HepG2 (cell line): ENCODE data around the gene GUK1. TPM values are rescaled to one million over a fixed set of nuclear protein-coding genes. Genes with fewer than 3 reads are reported as not detected.

Experiments
- ATM ChIP-seq: fragments of 450-650 bp; IDR thresholded peaks from 2 replicates; pipeline ENCODE4 v1.7.1; 2017; ENCODE audit warnings: mild to moderate bottlenecking, borderline replicate concordance
- CREB1 ChIP-seq, 2 experiments: fragments of 450-650 bp in 1 of 2; IDR thresholded peaks; 2 replicates each; pipeline ENCODE4 v1.6.1; 2016 to 2017; ENCODE audit warnings: control low read depth in 1 of 2, mild to moderate bottlenecking in 1 of 2, missing compliant biosample characterization in 1 of 2, missing genetic modification characterization in 1 of 2
- GLMP ChIP-seq: sonication (generic); formaldehyde crosslinking; IDR thresholded peaks from 2 replicates; pipeline ENCODE4 v1.9.0; 2021; ENCODE audit warnings: missing genetic modification reagents, mild to moderate bottlenecking, borderline replicate concordance
- NFIB ChIP-seq: sonication (generic); formaldehyde crosslinking; IDR thresholded peaks from 2 replicates; pipeline ENCODE4 v1.9.0; 2021; ENCODE audit warnings: missing genetic modification reagents, mild to moderate bottlenecking, borderline replicate concordance
- NR2C2 ChIP-seq: sonication (generic); formaldehyde crosslinking; IDR thresholded peaks from 2 replicates; pipeline ENCODE4 v1.4.0; 2020; ENCODE audit warnings: missing genetic modification reagents, mild to moderate bottlenecking, moderate library complexity, borderline replicate concordance
- NR2F6 ChIP-seq, 2 experiments: IDR thresholded peaks; 2 replicates each; pipeline ENCODE4 v1.6.1; 2016; ENCODE audit warnings: antibody characterized with exemption in 1 of 2, mild to moderate bottlenecking in 1 of 2
- POLR2A ChIP-seq, 2 experiments: IDR thresholded peaks; 2 replicates each; pipeline ENCODE4 v1.6.1; 2011; ENCODE audit warnings: low read depth in 2 of 2, low read length in 2 of 2, mild to moderate bottlenecking in 1 of 2, moderate library complexity in 1 of 2; ENCODE audit not compliant: insufficient read depth in 1 of 2
- PRPF4 ChIP-seq: fragments of 200-400 bp; formaldehyde crosslinking; IDR thresholded peaks from 2 replicates; pipeline ENCODE4 v1.6.1; 2016; ENCODE audit warnings: low read length, low read depth; ENCODE audit not compliant: poor library complexity, severe bottlenecking
- SATB2 ChIP-seq: sonication (generic); formaldehyde crosslinking; IDR thresholded peaks from 2 replicates; pipeline ENCODE4 v1.5.0; 2020; ENCODE audit warnings: missing genetic modification reagents
- TFDP1 ChIP-seq: IDR thresholded peaks from 2 replicates; pipeline ENCODE4 v1.6.1; 2016; ENCODE audit warnings: missing compliant biosample characterization, missing genetic modification reagents, borderline replicate concordance
- ZBTB21 ChIP-seq: sonication (generic); formaldehyde crosslinking; IDR thresholded peaks from 2 replicates; pipeline ENCODE4 v1.4.0; 2020; ENCODE audit warnings: missing genetic modification reagents
- ZBTB7A ChIP-seq: sonication (generic); formaldehyde crosslinking; IDR thresholded peaks from 2 replicates; pipeline ENCODE4 v1.8.0; 2022; ENCODE audit warnings: mild to moderate bottlenecking, missing genetic modification reagents
- ZFX ChIP-seq: sonication (generic); formaldehyde crosslinking; IDR thresholded peaks from 2 replicates; pipeline ENCODE4 v1.4.0; 2020; ENCODE audit warnings: mild to moderate bottlenecking, low read depth, missing genetic modification reagents, moderate library complexity
- ZNF143 ChIP-seq: sonication (generic); formaldehyde crosslinking; IDR thresholded peaks from 2 replicates; pipeline ENCODE4 v1.4.0; 2020; ENCODE audit warnings: missing genetic modification reagents
- ZNF205 ChIP-seq: IDR thresholded peaks from 2 replicates; pipeline ENCODE4 v1.6.1; 2018; ENCODE audit warnings: missing biosample characterization, missing genetic modification reagents
- ZNF33A ChIP-seq: sonication (generic); formaldehyde crosslinking; IDR thresholded peaks from 2 replicates; pipeline ENCODE4 v1.5.1; 2020; ENCODE audit warnings: missing genetic modification reagents, mild to moderate bottlenecking, moderate library complexity, borderline replicate concordance
- ZNF451 ChIP-seq: sonication (generic); formaldehyde crosslinking; IDR thresholded peaks from 2 replicates; pipeline ENCODE4 v1.5.0; 2020; ENCODE audit warnings: mild to moderate bottlenecking, missing genetic modification reagents
- ZNF543 ChIP-seq: sonication (generic); formaldehyde crosslinking; IDR thresholded peaks from 2 replicates; pipeline ENCODE4 v1.4.0; 2020; ENCODE audit warnings: mild to moderate bottlenecking, missing genetic modification reagents
- ZNF558 ChIP-seq: sonication (generic); formaldehyde crosslinking; IDR thresholded peaks from 2 replicates; pipeline ENCODE4 v1.9.0; 2022; ENCODE audit warnings: mild to moderate bottlenecking, missing genetic modification reagents, borderline replicate concordance
- ZNF577 ChIP-seq: sonication (generic); formaldehyde crosslinking; IDR thresholded peaks from 2 replicates; pipeline ENCODE4 v1.4.0; 2020; ENCODE audit warnings: mild to moderate bottlenecking, low read depth, missing genetic modification reagents, borderline replicate concordance
- ZNF607 ChIP-seq: sonication (generic); formaldehyde crosslinking; IDR thresholded peaks from 2 replicates; pipeline ENCODE4 v1.5.1; 2020; ENCODE audit warnings: missing genetic modification reagents, mild to moderate bottlenecking, borderline replicate concordance
- polyA plus RNA-seq, 8 experiments: library from polyadenylated mRNA; depleted of rRNA in 3 of 8; stranded (reverse) in 7 of 8; unstranded in 1 of 8; fragments of >200 nt; fragmentation: Illumina TruSeq in 4 of 8; extraction: Trizol in 4 of 8; gene quantifications; 2 replicates each; pipeline versions ENCODE4 v1.2.1 to v1.2.3, GENCODE V29; 2011 to 2016; ENCODE audit warnings: low read depth in 4 of 8, missing spikeins in 1 of 8, mixed read lengths in 1 of 8; ENCODE audit not compliant: insufficient read depth in 1 of 8
- total RNA-seq, 5 experiments: library from RNA; depleted of rRNA; stranded (reverse); fragments of >200 nt; fragmentation: Illumina TruSeq; extraction: Trizol; gene quantifications; 2 replicates each; pipeline ENCODE4 v1.2.3, GENCODE V29; 2016; ENCODE audit warnings: low read depth in 1 of 5
- TF ChIP-seq, protein P1 (sequence below): sonication (generic); formaldehyde crosslinking; IDR thresholded peaks from 2 replicates; pipeline ENCODE4 v1.5.0; 2020; ENCODE audit warnings: missing genetic modification reagents
- TF ChIP-seq, protein P2 (sequence below): sonication (generic); formaldehyde crosslinking; IDR thresholded peaks from 2 replicates; pipeline ENCODE4 v1.5.0; 2020; ENCODE audit warnings: mild to moderate bottlenecking, missing genetic modification reagents

GUK1 gene
- total and polyA plus RNA-seq, 2 of the 13 experiments (the other 11 are each of a cell fraction or from before 2014, with no cell fraction given), result 116 to 154 TPM

- TF ChIP-seq TFDP1 (peak; percentile 60; the same call in 1 of the 2 replicates), ZNF451 (peak; percentile 89; the same call in 1 of the 2 replicates), GLMP (CRISPR knock-in tag) (no peak), ZNF577 (0 out of 2 replicates have a peak, but pooled peaks have one; percentile 35), PRPF4 (no peak), SATB2 (CRISPR knock-in tag) (no peak), NFIB (CRISPR knock-in tag) (no peak), ZNF143 (CRISPR knock-in tag) (peak; percentile 38; the same call in 1 of the 2 replicates), NR2F6 (IDR thresholded peaks at IDR 0.05) (no peak), NR2F6 (CRISPR knock-in tag; IDR thresholded peaks at IDR 0.05) (peak; percentile 40), ZFX (peak; percentile 93), ZNF558 (no peak), ZNF205 (CRISPR knock-in tag) (peak; percentile 38; the same call in 1 of the 2 replicates), NR2C2 (CRISPR knock-in tag) (peak; percentile 72), ZBTB21 (CRISPR knock-in tag) (peak; percentile 97), ZNF33A (CRISPR knock-in tag) (peak; percentile 70; the same call in 1 of the 2 replicates), CREB1 (IDR thresholded peaks at IDR 0.05) (peak; percentile 99), CREB1 (CRISPR knock-in tag; IDR thresholded peaks at IDR 0.05) (peak; percentile 100), ATM (0 out of 2 replicates have a peak, but pooled peaks have one; percentile 28), ZBTB7A (CRISPR knock-in tag) (peak; percentile 43; the same call in 1 of the 2 replicates), ZNF543 (CRISPR knock-in tag) (peak; percentile 25; the same call in 1 of the 2 replicates), POLR2A (IDR thresholded peaks at IDR 0.05; ENCODE audit: insufficient read depth in 1 of 2, low read depth in 2 of 2, low read length in 2 of 2) (peak in 1 of 2 experiments; percentile 95; a peak in 2 of 4 replicates), ZNF607 (CRISPR knock-in tag) (peak; percentile 72; the same call in 1 of the 2 replicates)
- TF ChIP-seq, protein P1, sequence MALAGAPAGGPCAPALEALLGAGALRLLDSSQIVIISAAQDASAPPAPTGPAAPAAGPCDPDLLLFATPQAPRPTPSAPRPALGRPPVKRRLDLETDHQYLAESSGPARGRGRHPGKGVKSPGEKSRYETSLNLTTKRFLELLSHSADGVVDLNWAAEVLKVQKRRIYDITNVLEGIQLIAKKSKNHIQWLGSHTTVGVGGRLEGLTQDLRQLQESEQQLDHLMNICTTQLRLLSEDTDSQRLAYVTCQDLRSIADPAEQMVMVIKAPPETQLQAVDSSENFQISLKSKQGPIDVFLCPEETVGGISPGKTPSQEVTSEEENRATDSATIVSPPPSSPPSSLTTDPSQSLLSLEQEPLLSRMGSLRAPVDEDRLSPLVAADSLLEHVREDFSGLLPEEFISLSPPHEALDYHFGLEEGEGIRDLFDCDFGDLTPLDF, result no peak
- TF ChIP-seq, protein P2, sequence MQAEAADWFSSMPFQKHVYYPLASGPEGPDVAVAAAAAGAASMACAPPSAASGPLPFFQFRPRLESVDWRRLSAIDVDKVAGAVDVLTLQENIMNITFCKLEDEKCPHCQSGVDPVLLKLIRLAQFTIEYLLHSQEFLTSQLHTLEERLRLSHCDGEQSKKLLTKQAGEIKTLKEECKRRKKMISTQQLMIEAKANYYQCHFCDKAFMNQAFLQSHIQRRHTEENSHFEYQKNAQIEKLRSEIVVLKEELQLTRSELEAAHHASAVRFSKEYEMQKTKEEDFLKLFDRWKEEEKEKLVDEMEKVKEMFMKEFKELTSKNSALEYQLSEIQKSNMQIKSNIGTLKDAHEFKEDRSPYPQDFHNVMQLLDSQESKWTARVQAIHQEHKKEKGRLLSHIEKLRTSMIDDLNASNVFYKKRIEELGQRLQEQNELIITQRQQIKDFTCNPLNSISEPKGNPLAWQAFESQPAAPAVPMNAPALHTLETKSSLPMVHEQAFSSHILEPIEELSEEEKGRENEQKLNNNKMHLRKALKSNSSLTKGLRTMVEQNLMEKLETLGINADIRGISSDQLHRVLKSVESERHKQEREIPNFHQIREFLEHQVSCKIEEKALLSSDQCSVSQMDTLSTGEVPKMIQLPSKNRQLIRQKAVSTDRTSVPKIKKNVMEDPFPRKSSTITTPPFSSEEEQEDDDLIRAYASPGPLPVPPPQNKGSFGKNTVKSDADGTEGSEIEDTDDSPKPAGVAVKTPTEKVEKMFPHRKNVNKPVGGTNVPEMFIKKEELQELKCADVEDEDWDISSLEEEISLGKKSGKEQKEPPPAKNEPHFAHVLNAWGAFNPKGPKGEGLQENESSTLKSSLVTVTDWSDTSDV, result no peak
These were observed 30.8 kb upstream of the GUK1 start, which contains the start of gene MRPL55 (continued) for GRCh38 chr1:228109073-228109961.
